Measurements from ENCODE around the gene IRAK4. TPM values are rescaled to one million over a fixed set of nuclear protein-coding genes. Genes with fewer than 3 reads are reported as not detected.

Gene IRAK4
- polyA plus RNA-seq, 2 of the 4 experiments (the other 2 are of a cell fraction), result 7.1 to 18.4 TPM

DNA sequence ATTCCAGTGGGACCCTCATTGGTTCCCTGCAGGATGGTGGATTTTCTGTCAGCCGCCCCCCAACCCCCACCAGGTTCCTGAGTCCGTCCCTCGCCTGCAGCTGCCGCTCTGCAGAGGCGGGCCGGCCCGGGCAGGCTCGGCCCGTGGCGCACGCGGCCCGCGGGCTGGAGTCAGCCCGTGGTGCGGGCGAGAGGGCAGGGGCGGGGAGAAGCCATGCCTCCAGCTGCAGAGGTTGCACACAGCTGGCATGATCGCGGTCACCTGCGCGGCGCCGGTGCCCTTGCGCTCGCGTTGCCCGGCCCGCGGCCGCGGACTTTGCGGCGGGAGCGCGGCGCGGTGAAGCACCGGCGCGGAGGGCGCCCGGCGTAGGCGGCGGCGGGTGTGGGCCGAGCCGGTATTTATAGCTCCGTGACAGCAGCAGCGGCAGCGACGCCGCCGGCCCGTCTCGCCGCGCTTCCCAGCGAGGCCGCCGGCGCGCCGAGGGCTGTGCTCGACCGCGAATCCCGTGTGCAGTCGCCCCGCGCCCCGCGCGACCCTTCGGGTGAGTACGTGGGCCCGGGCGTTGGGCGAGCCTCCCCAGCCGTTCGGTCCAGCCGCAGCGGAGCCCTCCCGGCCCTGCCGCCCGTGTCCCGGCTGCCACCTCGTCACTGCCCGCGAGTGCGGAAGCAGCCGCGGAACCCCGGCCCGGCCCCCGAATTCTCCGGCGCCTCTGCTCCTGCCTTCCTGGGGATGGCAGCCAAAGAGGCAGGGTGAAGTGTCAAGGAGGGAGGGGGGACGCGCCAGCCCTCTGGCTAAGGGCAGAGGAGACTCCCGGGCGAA, 77.1 kb downstream of the IRAK4 start, which contains the start of gene TMEM117 (continued):
- 0 out of 2 replicates have a peak, but pooled peaks have one; percentile 44 for TF ChIP-seq TP53 (CRISPR knock-in tag; IDR thresholded peaks at IDR 0.05)
- no peak for TF ChIP-seq MAZ (IDR thresholded peaks at IDR 0.05; ENCODE audit: borderline replicate concordance, low read depth, low read length)
- TF ChIP-seq RNF2 (IDR thresholded peaks at IDR 0.05; ENCODE audit: borderline replicate concordance, low read depth), result no peak

GRCh38 chr12:43836475-43836989, 77.8 kb downstream of the IRAK4 start:
- Histone ChIP-seq H3K4me1 (peaks cover 10% of the 10 kb centered on the region; the same call in 2 of the 3 replicates), H3K4me3 (peak overlapping the region; percentile 59), H3K9me3 (no peaks in the 10 kb centered on the region), H3K27ac (peak overlapping the region; percentile 75 to 98), H3K4me2 (peak overlapping the region; percentile 84)
- DNase-seq (ENCODE audit: low read depth in 1 of 2, low spot score in 1 of 2), result peak in 1 of 2 experiments; percentile 36
- POLR2A ChIA-PET, result interaction anchor here (1.0 to 3.2 kb wide), 4 partner anchors 11 to 36 kb away, joined by 3 to 34 read pairs (median 4); partner anchors contain the start of gene TWF1
- TF ChIP-seq PHF8 (IDR thresholded peaks at IDR 0.05; ENCODE audit: borderline replicate concordance, low read depth), result peak; percentile 28; the same call in 1 of the 2 replicates
- TF ChIP-seq ZNF302 (CRISPR knock-in tag; IDR thresholded peaks at IDR 0.05), result no peak
- no peak for TF ChIP-seq CBX8 (IDR thresholded peaks at IDR 0.05)
- TF ChIP-seq, protein P1, sequence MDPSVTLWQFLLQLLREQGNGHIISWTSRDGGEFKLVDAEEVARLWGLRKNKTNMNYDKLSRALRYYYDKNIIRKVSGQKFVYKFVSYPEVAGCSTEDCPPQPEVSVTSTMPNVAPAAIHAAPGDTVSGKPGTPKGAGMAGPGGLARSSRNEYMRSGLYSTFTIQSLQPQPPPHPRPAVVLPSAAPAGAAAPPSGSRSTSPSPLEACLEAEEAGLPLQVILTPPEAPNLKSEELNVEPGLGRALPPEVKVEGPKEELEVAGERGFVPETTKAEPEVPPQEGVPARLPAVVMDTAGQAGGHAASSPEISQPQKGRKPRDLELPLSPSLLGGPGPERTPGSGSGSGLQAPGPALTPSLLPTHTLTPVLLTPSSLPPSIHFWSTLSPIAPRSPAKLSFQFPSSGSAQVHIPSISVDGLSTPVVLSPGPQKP (IDR thresholded peaks at IDR 0.05; ENCODE audit: low read depth, low read length), result no peak
- no peak for TF ChIP-seq TP53 (CRISPR knock-in tag; IDR thresholded peaks at IDR 0.05)
- 5% methylated on average over 8 of the region's 8 CpGs for WGBS (ENCODE audit: missing lambda C conversion rate)
- CTCF ChIA-PET, result interaction anchor here (2.5 kb wide), 1 partner anchor 46 kb away, joined by 9 read pairs; no protein-coding TSS in a partner anchor
- peak in 1 of 2 experiments; percentile 43; a peak in 3 of 6 replicates for ATAC-seq
- FAIRE-seq, result no peak

Other genes starting within 250 kb of the IRAK4 start
- not detected in 2 replicates for gene ADAMTS20, start 206.7 kb upstream of the IRAK4 start, polyA plus RNA-seq (2011; rRNA removed)
- not detected in 3 replicates for gene ADAMTS20, start 206.7 kb upstream of the IRAK4 start, polyA plus RNA-seq (2017; fragmentation: RNase III; extraction: RNeasy Plus Mini Kit Qiagen cat#74134 plus additional on column Dnase treatment)
- gene PUS7L, start 161 bp upstream of the IRAK4 start, polyA plus RNA-seq (2011; rRNA removed), result 12.1 and 16.6 TPM in 2 replicates
- 5.8 to 6.5 TPM (median 6.4 TPM) in 3 replicates for gene PUS7L, start 161 bp upstream of the IRAK4 start, polyA plus RNA-seq (2017; fragmentation: RNase III; extraction: RNeasy Plus Mini Kit Qiagen cat#74134 plus additional on column Dnase treatment)
- 128 and 173 TPM in 2 replicates for gene TWF1, start 47.4 kb downstream of the IRAK4 start, polyA plus RNA-seq (2011; rRNA removed)
- 80.3 to 83.1 TPM (median 82.2 TPM) in 3 replicates for gene TWF1, start 47.4 kb downstream of the IRAK4 start, polyA plus RNA-seq (2017; fragmentation: RNase III; extraction: RNeasy Plus Mini Kit Qiagen cat#74134 plus additional on column Dnase treatment)
- gene TMEM117, start 77.1 kb downstream of the IRAK4 start, polyA plus RNA-seq (2011; rRNA removed), result 4.6 and 7.3 TPM in 2 replicates
- gene TMEM117, start 77.1 kb downstream of the IRAK4 start, polyA plus RNA-seq (2017; fragmentation: RNase III; extraction: RNeasy Plus Mini Kit Qiagen cat#74134 plus additional on column Dnase treatment), result 2.0 to 2.4 TPM (median 2.1 TPM) in 3 replicates

All from A549 (cell line).